ENCODE results near the gene LAMC2.

DNA sequence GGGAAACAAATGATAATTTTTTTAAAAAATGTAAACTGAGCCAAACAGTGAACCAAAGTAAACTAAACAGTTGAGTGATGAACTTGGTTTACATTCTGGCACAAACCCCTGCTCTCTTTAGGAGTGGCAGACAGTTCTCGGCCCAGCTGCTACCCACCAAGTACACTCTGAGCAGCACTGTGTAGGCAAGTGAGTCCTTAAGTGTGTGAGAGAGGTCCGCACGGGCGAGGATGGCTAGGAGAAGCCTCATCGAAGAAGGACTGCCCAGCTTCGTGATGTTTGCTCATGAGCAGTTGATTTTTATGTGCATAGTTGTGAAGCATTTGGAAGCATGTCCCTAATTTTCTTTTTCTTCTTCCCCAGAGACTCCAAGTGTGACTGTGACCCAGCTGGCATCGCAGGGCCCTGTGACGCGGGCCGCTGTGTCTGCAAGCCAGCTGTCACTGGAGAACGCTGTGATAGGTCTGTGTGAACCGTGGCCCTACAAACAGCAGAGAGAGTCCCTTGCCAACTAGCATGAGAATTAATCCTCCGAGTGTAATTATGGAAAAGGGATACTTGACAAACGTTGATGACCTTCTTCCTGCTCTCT lies 32.1 kb downstream of the LAMC2 start:
- TF ChIP-seq, protein P1, sequence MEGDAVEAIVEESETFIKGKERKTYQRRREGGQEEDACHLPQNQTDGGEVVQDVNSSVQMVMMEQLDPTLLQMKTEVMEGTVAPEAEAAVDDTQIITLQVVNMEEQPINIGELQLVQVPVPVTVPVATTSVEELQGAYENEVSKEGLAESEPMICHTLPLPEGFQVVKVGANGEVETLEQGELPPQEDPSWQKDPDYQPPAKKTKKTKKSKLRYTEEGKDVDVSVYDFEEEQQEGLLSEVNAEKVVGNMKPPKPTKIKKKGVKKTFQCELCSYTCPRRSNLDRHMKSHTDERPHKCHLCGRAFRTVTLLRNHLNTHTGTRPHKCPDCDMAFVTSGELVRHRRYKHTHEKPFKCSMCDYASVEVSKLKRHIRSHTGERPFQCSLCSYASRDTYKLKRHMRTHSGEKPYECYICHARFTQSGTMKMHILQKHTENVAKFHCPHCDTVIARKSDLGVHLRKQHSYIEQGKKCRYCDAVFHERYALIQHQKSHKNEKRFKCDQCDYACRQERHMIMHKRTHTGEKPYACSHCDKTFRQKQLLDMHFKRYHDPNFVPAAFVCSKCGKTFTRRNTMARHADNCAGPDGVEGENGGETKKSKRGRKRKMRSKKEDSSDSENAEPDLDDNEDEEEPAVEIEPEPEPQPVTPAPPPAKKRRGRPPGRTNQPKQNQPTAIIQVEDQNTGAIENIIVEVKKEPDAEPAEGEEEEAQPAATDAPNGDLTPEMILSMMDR (conservative IDR thresholded peaks at IDR 0.05 in 1 of 2, IDR thresholded peaks at IDR 0.05 in 1 of 2; ENCODE audit: low read depth in 1 of 2, low read length in 2 of 2), result no peak
- TF ChIP-seq EZH2 (IDR thresholded peaks at IDR 0.05; ENCODE audit: low read length, missing control alignments), result no peak
